Muscle of leg (tissue), 16 donors: ENCODE results near the gene SELENOT. TPM values are rescaled to one million over a fixed set of nuclear protein-coding genes. Genes with fewer than 3 reads are reported as not detected.

ENCODE experiments used
- DNase-seq: peaks from one replicate; pipeline ENCODE4 v3.0.0; 2013
- H3K27ac ChIP-seq: one replicate; pipeline ENCODE4 v1.5.1; 2013; ENCODE audit warnings: mild to moderate bottlenecking, low read length, control low read depth
- H3K27me3 ChIP-seq: one replicate; pipeline ENCODE4 v1.6.1; 2013; ENCODE audit warnings: low read length; ENCODE audit not compliant: control insufficient read depth, insufficient read depth
- H3K36me3 ChIP-seq: one replicate; pipeline ENCODE4 v1.6.1; 2013; ENCODE audit warnings: low read length; ENCODE audit not compliant: control insufficient read depth, insufficient read depth
- H3K4me1 ChIP-seq: one replicate; pipeline ENCODE4 v1.6.1; 2013; ENCODE audit warnings: low read length; ENCODE audit not compliant: control insufficient read depth, insufficient read depth
- H3K4me3 ChIP-seq: one replicate; pipeline ENCODE4 v1.5.1; 2013; ENCODE audit warnings: low read length, control low read depth
- H3K9me3 ChIP-seq: replicated peaks from 2 replicates; pipeline ENCODE4 v1.6.1; 2013; ENCODE audit warnings: low read depth, low read length; ENCODE audit not compliant: control insufficient read depth
- WGBS: methylation state at CpG from one replicate; pipeline ENCODE4 v1.1.5; 2013; ENCODE audit warnings: missing lambda C conversion rate; ENCODE audit not compliant: insufficient coverage; 5-methylcytosine and 5-hydroxymethylcytosine counted together
- long read RNA-seq, 11 donors: transcript quantifications; one replicate each; lab custom pipeline, GENCODE V29; 2026
- polyA plus RNA-seq, 8 donors: library from polyadenylated mRNA; unstranded; fragments of 120-200 nt; gene quantifications; one replicate each; pipeline versions ENCODE4 v1.2.1 to v1.2.3, GENCODE V29; 2013; ENCODE audit warnings: inconsistent platforms in 1 of 8, low replicate concordance in 1 of 8; ENCODE audit not compliant: insufficient read length in 8 of 8, insufficient read depth in 1 of 8
- total RNA-seq: library from RNA; stranded (reverse); fragments of 120-200 nt; gene quantifications from one replicate; pipeline ENCODE4 v1.2.4, GENCODE V29; 2013

The SELENOT gene
- total RNA-seq (60.4 TPM), polyA plus RNA-seq (10 to 100 TPM; 46.2 to 55.1 (median 48.7) TPM)
- long read RNA-seq, donor 1, transcript SELENOT-202 (6 exons, 3,469 nt), result major isoform, 13 of 14 reads
- long read RNA-seq, donor 1, partial matches to known transcripts, result 0 of 14 reads
- long read RNA-seq, donor 1, other reads (novel, unspliced or antisense), result 0 of 14 reads
- long read RNA-seq, donor 2, transcript SELENOT-202 (6 exons, 3,469 nt), result major isoform, 5 of 6 reads
- long read RNA-seq, donor 2, partial matches to known transcripts, result 0 of 6 reads
- long read RNA-seq, donor 2, other reads (novel, unspliced or antisense), result 0 of 6 reads
- long read RNA-seq, donor 3, transcript SELENOT-202 (6 exons, 3,469 nt), result major isoform, 20 of 21 reads
- long read RNA-seq, donor 3, partial matches to known transcripts, result 0 of 21 reads
- long read RNA-seq, donor 3, other reads (novel, unspliced or antisense), result 0 of 21 reads
- long read RNA-seq, donor 4, transcript SELENOT-202 (6 exons, 3,469 nt), result major isoform, 18 of 18 reads
- long read RNA-seq, donor 4, partial matches to known transcripts, result 0 of 18 reads
- long read RNA-seq, donor 4, other reads (novel, unspliced or antisense), result 0 of 18 reads
- long read RNA-seq, donor 5, transcript SELENOT-202 (6 exons, 3,469 nt), result major isoform, 43 of 64 reads
- long read RNA-seq, donor 5, partial matches to known transcripts, result 18 of 64 reads
- long read RNA-seq, donor 5, other reads (novel, unspliced or antisense), result 0 of 64 reads
- long read RNA-seq, donor 6, transcript SELENOT-202 (6 exons, 3,469 nt), result major isoform, 42 of 49 reads
- long read RNA-seq, donor 6, partial matches to known transcripts, result 5 of 49 reads
- long read RNA-seq, donor 6, other reads (novel, unspliced or antisense), result 0 of 49 reads
- long read RNA-seq, donor 7, transcript SELENOT-202 (6 exons, 3,469 nt), result major isoform, 34 of 38 reads
- long read RNA-seq, donor 7, partial matches to known transcripts, result 0 of 38 reads
- long read RNA-seq, donor 7, other reads (novel, unspliced or antisense), result 0 of 38 reads
- long read RNA-seq, donor 8, transcript SELENOT-202 (6 exons, 3,469 nt), result major isoform, 26 of 29 reads
- long read RNA-seq, donor 8, partial matches to known transcripts, result 0 of 29 reads
- long read RNA-seq, donor 8, other reads (novel, unspliced or antisense), result 0 of 29 reads
- long read RNA-seq, donor 9, transcript SELENOT-202 (6 exons, 3,469 nt), result major isoform, 25 of 25 reads
- long read RNA-seq, donor 9, partial matches to known transcripts, result 0 of 25 reads
- long read RNA-seq, donor 9, other reads (novel, unspliced or antisense), result 0 of 25 reads
- long read RNA-seq, donor 10, transcript SELENOT-202 (6 exons, 3,469 nt), result major isoform, 39 of 58 reads
- long read RNA-seq, donor 10, partial matches to known transcripts, result 14 of 58 reads
- long read RNA-seq, donor 10, other reads (novel, unspliced or antisense), result 0 of 58 reads
- long read RNA-seq, donor 11, transcript SELENOT-202 (6 exons, 3,469 nt), result major isoform, 18 of 22 reads
- long read RNA-seq, donor 11, partial matches to known transcripts, result 0 of 22 reads
- long read RNA-seq, donor 11, other reads (novel, unspliced or antisense), result 0 of 22 reads

GRCh38 chr3:150603153-150603979, at the start of gene SELENOT:
Gene SELENOT (plus strand): TSS chr3:150603321. CDS start chr3:150603363, 42 bp downstream.
- Histone ChIP-seq H3K4me3 (peak within 1 kb of the TSS; percentile 86), H3K36me3 (peaks cover 5% of the 10 kb centered on the region), H3K4me1 (peaks cover 7% of the 10 kb centered on the region), H3K27me3 (no peaks in the 10 kb centered on the region), H3K27ac (peak within 1 kb of the TSS; percentile 100), H3K9me3 (no peaks in the 10 kb centered on the region)
- peak; percentile 99 for DNase-seq
- under 1% methylated on average over 63 of the region's 69 CpGs for WGBS

- no peaks in the 10 kb centered on the region for H3K9me3 ChIP-seq
- H3K27ac ChIP-seq, result no peak overlapping the region
- 94% methylated on average over 2 of the region's 4 CpGs for WGBS
- peaks cover 16% of the 10 kb centered on the region for H3K36me3 ChIP-seq
- no peaks in the 10 kb centered on the region for H3K4me1 ChIP-seq
- H3K27me3 ChIP-seq, result no peaks in the 10 kb centered on the region
- DNase-seq, result no peak
- no peak overlapping the region for H3K4me3 ChIP-seq
Measured at GRCh38 chr3:150555859-150556436, 47.2 kb upstream of the SELENOT start.

GRCh38 chr3:150556792-150557191, 46.3 kb upstream of the SELENOT start:
- Histone ChIP-seq H3K4me1 (no peaks in the 10 kb centered on the region), H3K27ac (no peak overlapping the region), H3K9me3 (no peaks in the 10 kb centered on the region), H3K36me3 (peaks cover 16% of the 10 kb centered on the region), H3K4me3 (no peak overlapping the region), H3K27me3 (no peaks in the 10 kb centered on the region)
- no CpG with 5 or more reads among the region's 2 CpGs for WGBS
- DNase-seq, result no peak

- no peak overlapping the region for H3K4me3 ChIP-seq
- H3K4me1 ChIP-seq, result no peaks in the 10 kb centered on the region
- no peak overlapping the region for H3K27ac ChIP-seq
- H3K9me3 ChIP-seq, result no peaks in the 10 kb centered on the region
- no peak for DNase-seq
- no peaks in the 10 kb centered on the region for H3K27me3 ChIP-seq
- no CpG with 5 or more reads among the region's 1 CpG for WGBS
- peaks cover 16% of the 10 kb centered on the region for H3K36me3 ChIP-seq
Measured at GRCh38 chr3:150557725-150558124, 45.4 kb upstream of the SELENOT start.

- DNase-seq, result no peak
- Histone ChIP-seq H3K9me3 (no peaks in the 10 kb centered on the region), H3K27ac (no peak overlapping the region), H3K4me3 (no peak overlapping the region), H3K4me1 (no peaks in the 10 kb centered on the region), H3K36me3 (peaks cover 14% of the 10 kb centered on the region), H3K27me3 (no peaks in the 10 kb centered on the region)
- no CpG with 5 or more reads among the region's 2 CpGs for WGBS
Measured at GRCh38 chr3:150564243-150564642, 38.9 kb upstream of the SELENOT start.

- Histone ChIP-seq H3K9me3 (no peaks in the 10 kb centered on the region), H3K4me3 (no peak overlapping the region), H3K4me1 (no peaks in the 10 kb centered on the region), H3K36me3 (peaks cover 19% of the 10 kb centered on the region), H3K27me3 (no peaks in the 10 kb centered on the region), H3K27ac (no peak overlapping the region)
- no peak for DNase-seq
- WGBS, result no CpG with 5 or more reads among the region's 1 CpG
Measured at GRCh38 chr3:150567328-150567727, 35.8 kb upstream of the SELENOT start.

- peaks cover 28% of the 10 kb centered on the region for H3K36me3 ChIP-seq
Measured at GRCh38 chr3:150577855-150578254, 25.3 kb upstream of the SELENOT start.

GRCh38 chr3:150581174-150581573, 21.9 kb upstream of the SELENOT start:
- Histone ChIP-seq H3K4me1 (no peaks in the 10 kb centered on the region), H3K36me3 (peaks cover 38% of the 10 kb centered on the region), H3K9me3 (no peaks in the 10 kb centered on the region)

More at GRCh38 chr3:150577855-150578254, 25.3 kb upstream of the SELENOT start:
- DNase-seq, result no peak
- no peaks in the 10 kb centered on the region for H3K9me3 ChIP-seq
- no peak overlapping the region for H3K27ac ChIP-seq
- H3K27me3 ChIP-seq, result no peaks in the 10 kb centered on the region
- no peaks in the 10 kb centered on the region for H3K4me1 ChIP-seq
- no peak overlapping the region for H3K4me3 ChIP-seq
- no CpG with 5 or more reads among the region's 1 CpG for WGBS

More at GRCh38 chr3:150581174-150581573, 21.9 kb upstream of the SELENOT start:
- no peak overlapping the region for H3K4me3 ChIP-seq
- no peaks in the 10 kb centered on the region for H3K27me3 ChIP-seq
- no peak overlapping the region for H3K27ac ChIP-seq
- no peak for DNase-seq
